K562 treated with DMSO at 1 percent for 4 hours (cell line): ENCODE data around the gene RNF128. TPM values are rescaled to one million over a fixed set of nuclear protein-coding genes. Genes with fewer than 3 reads are reported as not detected.

ENCODE experiments used
- total RNA-seq: library from RNA; unstranded; fragments of 300-600 nt; gene quantifications from 2 replicates; pipeline ENCODE4 v1.2.3, GENCODE V29; 2022; ENCODE audit not compliant: insufficient read depth

Gene RNF128, protein sequence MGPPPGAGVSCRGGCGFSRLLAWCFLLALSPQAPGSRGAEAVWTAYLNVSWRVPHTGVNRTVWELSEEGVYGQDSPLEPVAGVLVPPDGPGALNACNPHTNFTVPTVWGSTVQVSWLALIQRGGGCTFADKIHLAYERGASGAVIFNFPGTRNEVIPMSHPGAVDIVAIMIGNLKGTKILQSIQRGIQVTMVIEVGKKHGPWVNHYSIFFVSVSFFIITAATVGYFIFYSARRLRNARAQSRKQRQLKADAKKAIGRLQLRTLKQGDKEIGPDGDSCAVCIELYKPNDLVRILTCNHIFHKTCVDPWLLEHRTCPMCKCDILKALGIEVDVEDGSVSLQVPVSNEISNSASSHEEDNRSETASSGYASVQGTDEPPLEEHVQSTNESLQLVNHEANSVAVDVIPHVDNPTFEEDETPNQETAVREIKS
- total RNA-seq: not detected in 2 replicates

DNA sequence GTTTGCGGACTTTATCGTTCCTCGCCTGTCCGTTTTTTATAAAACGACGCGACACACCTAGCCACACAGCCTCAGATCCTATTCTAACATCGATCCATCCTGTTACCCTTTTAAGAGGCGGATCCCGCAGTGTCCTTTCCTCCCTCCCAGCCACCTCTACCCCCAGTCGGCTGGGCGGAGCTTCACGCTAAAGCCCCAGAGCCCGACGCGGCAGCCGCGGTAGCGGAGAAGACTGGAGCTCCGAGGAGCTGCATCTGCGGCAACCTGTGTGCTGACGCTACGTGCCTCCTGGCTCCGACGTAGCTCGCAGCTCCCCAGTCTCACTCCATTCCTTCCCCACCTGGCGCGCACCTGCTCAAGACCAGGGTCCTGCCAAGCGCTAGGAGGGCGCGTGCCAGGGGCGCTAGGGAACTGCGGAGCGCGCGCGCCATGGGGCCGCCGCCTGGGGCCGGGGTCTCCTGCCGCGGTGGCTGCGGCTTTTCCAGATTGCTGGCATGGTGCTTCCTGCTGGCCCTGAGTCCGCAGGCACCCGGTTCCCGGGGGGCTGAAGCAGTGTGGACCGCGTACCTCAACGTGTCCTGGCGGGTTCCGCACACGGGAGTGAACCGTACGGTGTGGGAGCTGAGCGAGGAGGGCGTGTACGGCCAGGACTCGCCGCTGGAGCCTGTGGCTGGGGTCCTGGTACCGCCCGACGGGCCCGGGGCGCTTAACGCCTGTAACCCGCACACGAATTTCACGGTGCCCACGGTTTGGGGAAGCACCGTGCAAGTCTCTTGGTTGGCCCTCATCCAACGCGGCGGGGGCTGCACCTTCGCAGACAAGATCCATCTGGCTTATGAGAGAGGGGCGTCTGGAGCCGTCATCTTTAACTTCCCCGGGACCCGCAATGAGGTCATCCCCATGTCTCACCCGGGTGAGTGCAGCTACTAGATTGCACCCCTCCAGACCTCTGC, at the start of gene RNF128:
RNF128 (plus strand) TSS at position 217 of the 953 bp plus-strand sequence; CDS start at position 430, 213 bp downstream.

DNA sequence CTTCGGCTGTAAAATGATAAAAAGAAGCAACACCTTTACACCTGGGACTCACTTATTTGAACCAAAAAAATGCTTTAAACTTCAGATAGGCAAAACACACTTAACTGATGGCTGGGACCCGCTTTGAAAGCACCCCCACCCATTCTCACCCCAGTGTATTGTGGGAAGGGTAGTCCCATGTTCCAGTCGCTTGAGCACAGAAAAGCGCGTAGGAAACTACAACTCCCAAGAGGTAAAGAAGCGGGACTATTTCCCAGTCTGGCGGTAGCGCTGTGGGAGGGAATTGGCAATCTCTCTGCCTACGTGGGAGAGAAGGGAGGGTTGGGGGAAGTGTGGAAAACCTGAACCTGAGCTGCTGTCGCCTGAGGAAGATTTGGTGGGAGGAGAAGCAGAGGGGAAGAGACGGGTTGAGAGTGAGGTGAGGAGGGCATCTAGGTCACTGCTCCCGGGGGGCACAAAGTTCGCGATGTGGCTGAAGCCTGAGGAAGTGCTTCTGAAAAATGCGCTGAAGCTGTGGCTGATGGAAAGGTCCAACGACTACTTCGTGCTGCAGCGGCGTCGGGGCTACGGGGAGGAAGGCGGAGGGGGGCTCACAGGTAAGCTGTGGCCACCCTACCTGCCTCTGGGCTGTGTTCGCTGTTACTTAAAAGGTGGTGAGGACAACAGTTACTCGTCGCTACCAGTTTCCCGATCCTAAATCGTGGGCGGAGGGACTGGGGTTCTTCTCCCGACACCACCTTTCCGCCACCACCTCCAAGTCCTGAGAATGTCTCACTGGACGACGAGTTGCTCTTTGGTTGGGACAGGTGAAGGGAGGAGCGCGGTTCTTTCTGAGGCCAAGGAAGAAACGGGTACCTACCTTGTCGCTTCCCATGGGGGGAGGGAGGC, 76.1 kb downstream of the RNF128 start, which contains the start of gene TBC1D8B:
TBC1D8B (plus strand) TSS at position 286 of the 888 bp plus-strand sequence; CDS start at position 467, 181 bp downstream.

Other genes starting within 250 kb of the RNF128 start
- not detected in 2 replicates for gene RADX, start 114.7 kb upstream of the RNF128 start, total RNA-seq
- 0.23 and 0.28 TPM in 2 replicates for gene TBC1D8B, start 76.0 kb downstream of the RNF128 start, total RNA-seq
- not detected in 2 replicates for gene RIPPLY1, start 176.6 kb downstream of the RNF128 start, total RNA-seq
- not detected in 2 replicates for gene CLDN2, start 193.7 kb downstream of the RNF128 start, total RNA-seq